Inflammatory macrophage treated with lipopolysaccharide for 4 hours (primary cell): ENCODE data around the gene NFIX.
A peak's percentile ranks its signal among the peaks of the same experiment; 100 is the strongest.

Source experiments
- DNase-seq: peaks from one replicate; pipeline ENCODE4 v3.0.0-alpha.2; 2020

Gene NFIX

GRCh38 chr19:13010038-13010991 lies 15.0 kb downstream of the NFIX start:
- DNase-seq: peak; percentile 11

GRCh38 chr19:13010992-13011652 lies 15.8 kb downstream of the NFIX start:
- DNase-seq: no peak

- DNase-seq: no peak
These were observed 16.5 kb downstream of the NFIX start for GRCh38 chr19:13011653-13012389.

GRCh38 chr19:13012390-13012689 lies 17.1 kb downstream of the NFIX start:
- DNase-seq: no peak

- DNase-seq: peak; percentile 67
These were observed 17.7 kb downstream of the NFIX start for GRCh38 chr19:13012690-13013608.

- no peak for DNase-seq
These were observed 18.4 kb downstream of the NFIX start for GRCh38 chr19:13013649-13014048.

- DNase-seq: peak; percentile 6
These were observed 19.0 kb downstream of the NFIX start for GRCh38 chr19:13014101-13014920.

GRCh38 chr19:13014921-13015280 lies 19.6 kb downstream of the NFIX start:
- no peak for DNase-seq

GRCh38 chr19:13015361-13016223 lies 20.3 kb downstream of the NFIX start:
- DNase-seq: no peak

GRCh38 chr19:13016245-13016627 lies 21.0 kb downstream of the NFIX start:
- DNase-seq: no peak

GRCh38 chr19:13016628-13017305 lies 21.5 kb downstream of the NFIX start:
- DNase-seq: no peak

GRCh38 chr19:13017306-13018034 lies 22.2 kb downstream of the NFIX start:
- no peak for DNase-seq

- no peak for DNase-seq
These were observed 23.0 kb downstream of the NFIX start for GRCh38 chr19:13018035-13018914.

- no peak for DNase-seq
These were observed 24.1 kb downstream of the NFIX start for GRCh38 chr19:13019332-13019731.

- no peak for DNase-seq
These were observed 24.7 kb downstream of the NFIX start for GRCh38 chr19:13020002-13020414.

- DNase-seq: peak; percentile 57
These were observed 27.0 kb downstream of the NFIX start for GRCh38 chr19:13022111-13022858.

- DNase-seq: peak; percentile 39
These were observed 27.8 kb downstream of the NFIX start for GRCh38 chr19:13022859-13023636.
